Pancreas (tissue), 10 donors: ENCODE measurements around the gene DUSP9. TPM values are rescaled to one million over a fixed set of nuclear protein-coding genes. Genes with fewer than 3 reads are reported as not detected.

Source experiments
- ATAC-seq, 4 donors: fragments of 200-7000 bp; cut with Tn5 transposase; one replicate each; pipeline versions ENCODE4 v1.8.0 to v1.9.1; 2020; ENCODE audit warnings: mild to moderate bottlenecking in 4 of 4, moderate library complexity in 4 of 4
- DNase-seq, 6 donors: peaks; one replicate each; pipeline ENCODE4 v3.0.0-alpha.2; 2020
- FAIRE-seq: peaks from 2 replicates; lab custom pipeline; 2012; peaks lifted over from hg19 to GRCh38; lab: Jason Lieb, UNC
- H3K27ac ChIP-seq, 4 donors: fragments of 200-600 bp; sonication (generic); 1 replicate in 3 of 4; 2 replicates in 1 of 4; pipeline versions ENCODE4 v1.5.0 to v1.8.0; 2020
- H3K27me3 ChIP-seq, 4 donors: fragments of 200-600 bp; one replicate each; pipeline ENCODE4 v1.8.0; 2021
- H3K36me3 ChIP-seq, 3 donors: fragments of 200-600 bp; sonication (generic) in 1 of 3; one replicate each; pipeline versions ENCODE4 v1.5.0 to v1.8.0; 2020 to 2021
- H3K4me1 ChIP-seq, 3 donors: fragments of 200-600 bp; one replicate each; pipeline ENCODE4 v1.8.0; 2021
- H3K4me3 ChIP-seq, 4 donors: fragments of 200-600 bp; sonication (generic) in 2 of 4; one replicate each; pipeline versions ENCODE4 v1.5.0 to v1.8.0; 2020 to 2021
- H3K9me3 ChIP-seq, 4 donors: fragments of 200-600 bp; one replicate each; pipeline ENCODE4 v1.8.0; 2021
- CTCF ChIP-seq, 4 donors: fragments of 200-600 bp; sonication (generic) in 3 of 4; IDR thresholded peaks; one replicate each; pipeline versions ENCODE4 v1.5.0 to v1.8.0; 2021; ENCODE audit warnings: antibody characterized with exemption in 4 of 4
- WGBS, 2 donors: extraction: QIAGEN DNeasy Blood & Tissue Kit; methylation state at CpG; one replicate each; pipeline ENCODE4 v1.1.7; 2013; 5-methylcytosine and 5-hydroxymethylcytosine counted together
- intact Hi-C, 3 donors: fragments of 100-400 bp; cut with DNase I; formaldehyde crosslinking; loops; one replicate each; pipeline versions ENCODE4 v1.11.1 to v1.14.2; 2022
- polyA plus RNA-seq, 2 donors: library from polyadenylated mRNA; stranded (reverse); fragments of 200-250 nt; gene quantifications; one replicate each; pipeline ENCODE4 v1.2.3, GENCODE V29; 2013
- total RNA-seq, 6 donors: library from RNA; stranded (reverse); fragmentation: NEBNext Ultra II Directional in 4 of 6; extraction: Animal tissue kit (Norgen Biotek cat#: 25700) in 4 of 6; gene quantifications; one replicate each; pipeline versions ENCODE4 v1.2.1 to v1.2.4, GENCODE V29; 2021 to 2023
- donor health status: healthy with polysubstance abuse.
- donor health status: DM: no; HTN: no; CAD: no; lungs with moderate emphysema.
- donor health status: DM: no; HTN: no; CAD: no.
- donor health status: control.
- donor health status: control.
- donor health status: Bipolar disorder and iron deficiency.
- donor health status: DM: yes; HTN: yes; CAD: no.
- donor health status: DM: no; HTN: no; CAD: no.
- donor health status: DM: no; HTN: no; CAD: no.
- donor health status: DM: yes; HTN: yes; CAD: no.

DUSP9 gene
- total and polyA plus RNA-seq, 8 donors = 0.07 to 0.28 (median 0.12) TPM; not detected in 4

- H3K9me3 ChIP-seq = no peaks in the 10 kb centered on the region
- DNase-seq (no peak), FAIRE-seq (no peak), ATAC-seq (no peak)
- H3K27me3 ChIP-seq = peaks cover 0 to 35% (median 5%) of the 10 kb centered on the region in 4 donors
- intact Hi-C loops = loop anchor here in 1 of 3 donors (10.0 kb wide), 1 partner anchor 87 kb away; no protein-coding TSS in a partner anchor
- no peak overlapping the region for H3K27ac ChIP-seq
- H3K36me3 ChIP-seq = no peaks in the 10 kb centered on the region
- 10 to 21% methylated on average over 8 of the region's 8 CpGs for WGBS, 2 donors
- no peak for TF ChIP-seq CTCF (IDR thresholded peaks at IDR 0.05)
- no peak overlapping the region for H3K4me3 ChIP-seq
- H3K4me1 ChIP-seq = no peaks in the 10 kb centered on the region
Observed at GRCh38 chrX:153641627-153642026, 5.4 kb upstream of the DUSP9 start.

- TF ChIP-seq CTCF (IDR thresholded peaks at IDR 0.05) = no peak
- no peak overlapping the region for H3K27ac ChIP-seq
- peak in 2 of 4 donors; percentile 11 to 12 for ATAC-seq
- peaks cover 0 to 36% (median 5%) of the 10 kb centered on the region in 4 donors for H3K27me3 ChIP-seq
- no peaks in the 10 kb centered on the region for H3K4me1 ChIP-seq
- no peak for FAIRE-seq
- no peaks in the 10 kb centered on the region for H3K36me3 ChIP-seq
- WGBS, 2 donors = 1 to 17% methylated on average over 36 to 48 of the region's 62 CpGs
- H3K4me3 ChIP-seq = peak overlapping the region in 1 of 4 donors; percentile 10
- no peaks in the 10 kb centered on the region for H3K9me3 ChIP-seq
- intact Hi-C loops = loop anchor here in 1 of 3 donors (10.0 kb wide), 1 partner anchor 87 kb away; no protein-coding TSS in a partner anchor
- peak in 4 of 6 donors; percentile 7 to 62 (median 34) for DNase-seq
Observed at GRCh38 chrX:153642051-153642654, 4.8 kb upstream of the DUSP9 start.

- no peaks in the 10 kb centered on the region for H3K9me3 ChIP-seq
- no peak overlapping the region for H3K27ac ChIP-seq
- peak in 4 of 6 donors; percentile 11 to 75 (median 34) for DNase-seq
- H3K4me1 ChIP-seq = no peaks in the 10 kb centered on the region
- peaks cover 0 to 36% (median 7%) of the 10 kb centered on the region in 4 donors for H3K27me3 ChIP-seq
- H3K36me3 ChIP-seq = no peaks in the 10 kb centered on the region
- no peak for TF ChIP-seq CTCF (IDR thresholded peaks at IDR 0.05)
- peak overlapping the region in 1 of 4 donors; percentile 10 for H3K4me3 ChIP-seq
- 5 to 40% methylated on average over 34 to 48 of the region's 48 CpGs for WGBS, 2 donors
- no peak for ATAC-seq
- intact Hi-C loops = loop anchor here in 1 of 3 donors (10.0 kb wide), 1 partner anchor 88 kb away; no protein-coding TSS in a partner anchor
- no peak for FAIRE-seq
Observed at GRCh38 chrX:153642655-153643430, 4.2 kb upstream of the DUSP9 start.

GRCh38 chrX:153643431-153644351 lies 3.3 kb upstream of the DUSP9 start:
- Histone ChIP-seq H3K27ac (no peak overlapping the region), H3K9me3 (no peaks in the 10 kb centered on the region), H3K36me3 (no peaks in the 10 kb centered on the region), H3K4me3 (peak overlapping the region in 1 of 4 donors; percentile 20), H3K27me3 (peaks cover 0 to 36% (median 7%) of the 10 kb centered on the region in 4 donors), H3K4me1 (no peaks in the 10 kb centered on the region)
- DNase-seq (peak in 4 of 6 donors; percentile 13 to 70 (median 46)), ATAC-seq (peak in 3 of 4 donors; percentile 33 to 71 (median 55)), FAIRE-seq (no peak)
- 2 to 33% methylated on average over 46 to 83 of the region's 84 CpGs for WGBS, 2 donors
- intact Hi-C loops = loop anchor here in 1 of 3 donors (10.0 kb wide), 1 partner anchor 89 kb away; no protein-coding TSS in a partner anchor
- TF ChIP-seq CTCF (IDR thresholded peaks at IDR 0.05) = no peak
